Fibroblast of peridontal ligament (primary cell): ENCODE results near the gene MIER2.

ENCODE experiments used
- DNase-seq: peaks from one replicate; pipeline ENCODE4 v3.0.0-alpha.2; 2010; ENCODE audit errors: extremely low read depth

Gene MIER2

DNA sequence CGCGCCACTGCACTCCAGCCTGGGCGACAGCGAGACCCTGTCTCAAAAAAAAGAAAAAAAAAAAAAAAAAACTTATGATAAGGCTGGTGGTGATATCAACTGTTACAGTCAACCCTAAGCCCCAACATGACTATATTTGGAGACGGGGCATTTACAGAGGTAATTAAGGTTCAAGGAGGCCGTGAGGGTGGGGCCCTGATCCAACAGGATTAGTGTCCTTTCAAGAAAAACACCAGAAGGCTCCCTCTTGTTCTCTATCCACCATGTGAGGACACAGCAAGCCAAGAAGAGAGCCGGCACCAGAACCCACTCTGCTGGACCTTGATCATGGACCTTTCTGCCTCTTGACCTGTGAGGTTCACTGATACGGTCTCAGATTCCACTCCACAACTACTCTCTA lies 14.1 kb downstream of the MIER2 start:
- no peak for DNase-seq

- DNase-seq, result no peak
Measured at GRCh38 chr19:329876-330275, 14.7 kb downstream of the MIER2 start.

GRCh38 chr19:328025-328505 lies 16.5 kb downstream of the MIER2 start:
- peak; percentile 13 for DNase-seq

DNA sequence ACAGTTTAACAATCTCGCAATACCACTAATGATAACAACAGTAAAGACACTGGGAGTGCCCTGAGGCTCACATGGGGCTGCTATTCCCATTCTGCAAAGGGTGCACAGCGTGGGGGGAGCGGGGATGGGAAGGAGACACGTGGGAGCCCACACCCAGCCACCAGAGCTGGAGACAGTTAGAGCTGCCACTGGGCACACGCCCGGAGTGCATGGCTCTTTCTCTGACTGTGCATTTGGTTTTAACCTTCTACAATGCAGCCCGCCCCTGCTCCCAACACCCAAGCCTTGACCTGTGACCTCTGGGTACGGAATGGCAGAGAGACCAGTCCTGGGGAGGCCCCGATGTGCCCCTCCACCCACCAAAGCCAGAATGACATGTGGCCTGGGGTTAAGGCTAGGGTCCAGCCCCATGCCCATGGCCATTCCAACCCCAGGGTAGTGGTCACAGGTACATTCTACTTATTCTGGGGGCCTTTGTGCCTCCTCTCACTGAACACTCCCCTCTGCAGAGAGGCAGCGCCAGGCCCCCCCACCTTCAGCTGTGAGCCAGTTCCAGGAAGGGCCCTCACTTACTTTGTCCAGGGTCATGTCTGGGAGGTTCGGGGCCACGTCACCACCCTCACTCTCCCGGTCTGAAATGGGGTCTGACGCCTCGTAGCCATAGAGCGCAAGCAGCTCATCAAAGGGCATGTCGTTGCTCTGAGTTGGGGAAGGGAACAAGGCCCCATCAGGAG lies 17.1 kb downstream of the MIER2 start:
- no peak for DNase-seq

- no peak for DNase-seq
Measured at GRCh38 chr19:326871-327270, 17.7 kb downstream of the MIER2 start.

DNA sequence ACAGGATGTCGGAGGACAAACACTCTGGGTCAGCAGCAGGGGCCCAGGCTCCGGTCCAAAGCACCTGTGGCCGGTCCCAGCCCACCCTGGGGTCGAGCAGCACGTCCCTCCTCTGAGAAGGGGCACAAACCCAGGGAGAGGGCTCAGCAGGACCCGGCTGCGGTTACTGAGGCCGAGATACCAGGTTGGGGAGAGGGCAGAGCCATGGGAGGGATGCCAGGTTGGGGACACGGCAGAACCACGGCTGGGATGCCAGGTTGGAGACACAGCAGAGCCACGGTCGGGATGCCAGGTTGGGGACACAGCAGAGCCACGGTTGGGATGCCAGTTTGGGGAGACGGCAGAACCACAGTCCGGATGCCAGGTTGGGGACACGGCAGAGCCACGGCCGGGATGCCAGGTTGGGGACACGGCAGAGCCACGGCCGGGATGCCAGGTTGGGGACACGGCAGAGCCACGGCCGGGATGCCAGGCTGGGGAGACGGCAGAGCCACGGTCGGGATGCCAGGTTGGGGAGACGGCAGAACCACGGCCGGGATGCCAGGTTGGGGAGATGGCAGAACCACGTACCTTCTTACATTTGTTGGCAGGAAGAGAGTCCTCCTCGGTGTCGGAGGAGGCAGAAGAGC lies 18.5 kb downstream of the MIER2 start:
- no peak for DNase-seq

DNA sequence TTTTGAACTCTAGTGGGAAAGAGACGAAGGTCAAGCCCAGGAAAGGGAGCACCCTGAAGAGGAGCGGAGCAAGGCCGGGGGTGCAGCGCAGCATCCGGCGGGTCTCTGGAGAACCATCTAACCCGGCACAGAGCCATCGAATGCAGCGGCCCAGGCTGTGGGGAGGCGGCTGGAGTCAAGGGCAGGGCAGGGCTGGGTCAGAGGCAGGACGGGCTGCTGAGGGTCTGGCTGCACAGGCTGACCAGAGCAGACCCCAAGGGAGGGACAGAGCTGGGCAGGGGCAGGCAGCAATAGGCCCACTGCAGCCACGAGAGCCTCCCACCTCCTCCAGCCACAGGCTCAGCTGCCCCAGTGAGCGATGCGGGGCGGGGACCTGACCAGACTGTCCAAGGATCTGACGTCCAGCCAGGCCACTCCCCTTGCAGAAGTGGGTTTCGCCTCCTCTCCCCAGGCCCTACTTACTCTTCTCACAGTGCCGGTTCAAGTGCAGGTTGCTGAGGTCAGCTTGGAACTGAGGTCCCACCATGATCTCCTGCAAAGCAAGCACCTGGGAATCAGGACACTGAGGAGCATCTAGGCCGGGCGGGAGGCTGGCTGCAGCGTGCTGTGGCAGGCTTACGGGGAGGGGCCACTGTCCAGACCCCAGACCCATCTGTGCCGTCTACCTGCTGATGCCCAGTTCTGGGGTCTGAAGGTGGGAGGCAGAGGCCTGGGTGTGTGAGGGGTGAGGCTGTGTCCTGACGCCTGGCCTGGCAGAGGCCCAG lies 19.2 kb downstream of the MIER2 start:
- no peak for DNase-seq

GRCh38 chr19:324716-325115 lies 19.9 kb downstream of the MIER2 start:
- no peak for DNase-seq

- no peak for DNase-seq
Measured at GRCh38 chr19:322616-323015, 22.0 kb downstream of the MIER2 start.

DNA sequence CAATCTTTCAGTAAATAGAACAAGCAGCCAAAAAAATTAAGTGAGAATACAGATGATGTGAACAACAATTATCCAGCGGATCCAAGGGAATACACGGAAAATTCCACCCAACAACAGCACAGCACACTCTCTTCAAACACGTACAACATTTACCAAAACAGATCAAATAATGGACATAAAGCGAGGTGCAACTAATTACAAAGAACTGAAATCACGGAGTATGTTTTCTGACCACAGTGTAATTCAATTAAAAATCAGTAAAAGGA lies 26.2 kb downstream of the MIER2 start:
- no peak for DNase-seq

DNA sequence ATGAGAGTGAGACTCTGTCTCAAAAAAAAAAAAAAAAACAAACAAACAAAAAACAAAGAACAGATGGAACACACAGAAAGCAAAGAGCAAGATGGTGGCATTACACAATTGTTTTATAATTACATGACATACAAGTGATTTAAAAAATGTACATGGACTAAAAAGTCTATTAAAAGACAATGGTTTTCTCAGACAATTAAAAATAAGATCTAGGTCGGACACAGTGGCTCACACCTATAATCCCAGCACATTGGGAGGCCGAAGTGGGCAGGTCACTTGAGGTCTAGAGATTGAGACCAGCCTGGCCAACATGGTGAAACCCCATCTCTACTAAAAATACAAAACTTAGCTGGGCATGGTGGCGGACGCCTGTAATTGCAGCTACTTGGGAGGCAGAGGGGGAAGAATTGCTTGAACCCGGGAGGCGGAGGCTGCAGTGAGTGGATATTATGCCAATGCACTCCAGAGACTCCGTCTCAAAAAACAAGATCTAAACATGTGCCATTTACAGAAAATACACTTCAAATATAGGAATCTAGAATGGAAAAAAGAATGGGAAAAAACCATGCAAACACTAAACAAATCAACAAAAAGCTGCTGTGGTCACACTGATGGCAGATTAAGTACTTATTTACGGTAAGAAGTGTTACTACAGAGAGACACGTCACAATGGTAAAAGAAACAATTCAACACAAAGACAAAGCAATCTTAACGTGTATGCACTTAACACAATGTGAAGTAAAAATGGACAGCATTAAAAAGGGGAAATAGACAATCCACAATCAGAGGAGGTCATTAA lies 26.7 kb downstream of the MIER2 start:
- DNase-seq, result no peak

DNA sequence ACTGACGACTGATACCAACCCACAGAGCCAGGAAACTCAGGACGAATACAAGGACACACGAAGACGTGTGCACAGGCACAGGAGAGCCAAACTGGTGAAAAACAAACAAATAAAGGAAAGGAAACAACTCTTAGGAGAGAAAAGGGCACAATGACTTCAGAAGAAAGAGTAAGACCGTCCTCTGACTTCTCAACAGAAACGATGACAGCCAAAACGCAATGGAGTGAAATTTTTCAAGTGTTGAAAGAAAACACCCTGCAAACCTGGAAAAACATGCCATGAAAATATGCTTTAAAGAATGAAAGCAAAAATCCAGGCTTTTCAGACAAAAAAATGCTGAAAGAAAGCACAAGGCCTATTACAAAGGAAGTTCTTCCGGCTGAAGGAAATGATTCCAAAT lies 28.8 kb downstream of the MIER2 start:
- no peak for DNase-seq

DNA sequence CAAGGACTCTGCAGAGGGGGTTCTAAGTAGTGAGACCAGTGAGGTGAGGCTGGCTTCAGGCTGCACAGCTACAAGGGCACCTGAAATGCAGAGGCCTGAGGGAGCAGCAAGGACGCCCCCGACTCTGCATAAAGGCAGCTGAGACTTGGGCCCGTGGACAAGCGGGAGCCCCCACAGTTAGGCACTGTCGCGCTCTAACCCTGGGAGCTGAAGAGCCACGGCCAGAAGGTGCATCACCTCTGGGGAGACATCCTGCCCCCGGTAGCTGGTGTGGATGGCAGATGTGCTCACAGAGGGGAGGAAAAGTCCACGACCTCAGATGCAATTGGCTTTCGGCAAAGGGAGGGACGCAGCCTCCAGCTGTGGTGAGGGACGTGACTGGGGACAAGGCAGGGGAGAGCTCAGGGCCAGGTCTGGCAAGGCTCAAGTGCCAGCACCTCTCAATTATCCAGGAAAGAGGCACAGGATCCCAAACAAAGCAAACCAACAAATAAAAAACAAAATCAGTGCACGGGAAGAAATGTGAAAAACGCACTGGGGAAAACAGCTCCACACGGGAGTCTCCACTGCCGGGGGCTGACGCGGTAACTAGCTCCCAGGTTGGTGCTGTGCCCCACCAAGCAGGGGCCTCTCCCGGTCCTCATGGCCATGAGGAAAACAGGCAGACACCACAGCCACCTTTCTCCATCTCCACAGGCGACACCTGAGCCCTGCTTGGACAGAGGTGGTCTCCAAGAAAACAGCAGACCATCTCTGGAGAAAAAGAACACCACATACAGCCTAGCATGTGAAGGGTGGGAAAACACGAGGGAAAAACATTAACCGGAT lies 30.4 kb downstream of the MIER2 start:
- no peak for DNase-seq

DNA sequence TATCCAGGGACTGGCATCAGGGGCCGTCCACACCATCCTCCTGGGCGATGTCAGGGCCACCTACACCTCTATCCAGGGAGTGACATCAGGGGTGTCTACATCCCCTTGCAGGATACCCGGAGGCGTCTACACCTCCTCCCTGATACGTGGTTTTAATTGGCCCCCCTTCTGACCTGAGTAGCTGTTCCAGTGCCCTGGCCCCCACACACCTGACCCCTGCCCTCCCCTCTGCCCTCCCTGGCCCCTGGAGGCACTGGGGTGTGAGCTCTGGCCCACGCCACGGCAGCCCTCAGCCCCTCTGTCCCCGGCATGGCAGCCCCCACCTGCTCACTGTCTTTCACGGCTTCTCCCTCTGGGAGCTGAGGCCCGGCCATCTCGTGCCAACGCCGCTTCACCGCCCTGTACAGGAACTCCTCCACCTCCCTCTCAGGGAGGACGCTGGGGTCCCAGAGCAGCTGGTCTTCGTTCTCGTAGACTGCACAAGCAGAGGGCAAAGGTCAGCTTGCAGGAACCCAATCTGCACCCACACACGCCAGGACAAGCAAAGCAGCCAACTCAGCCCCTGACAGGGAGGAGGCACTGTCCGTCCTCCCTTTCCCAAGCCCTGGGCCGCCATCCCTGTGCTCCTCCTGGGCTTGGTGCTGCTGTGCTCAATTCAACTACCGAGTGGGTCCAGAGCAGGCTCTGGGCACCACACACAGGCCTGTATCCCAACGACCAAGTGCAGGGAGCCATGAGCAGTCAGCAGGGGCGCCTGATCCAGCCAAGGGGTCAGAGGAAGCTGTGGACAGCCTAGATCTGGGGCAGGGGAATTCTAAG lies 31.2 kb downstream of the MIER2 start:
- DNase-seq, result no peak

DNA sequence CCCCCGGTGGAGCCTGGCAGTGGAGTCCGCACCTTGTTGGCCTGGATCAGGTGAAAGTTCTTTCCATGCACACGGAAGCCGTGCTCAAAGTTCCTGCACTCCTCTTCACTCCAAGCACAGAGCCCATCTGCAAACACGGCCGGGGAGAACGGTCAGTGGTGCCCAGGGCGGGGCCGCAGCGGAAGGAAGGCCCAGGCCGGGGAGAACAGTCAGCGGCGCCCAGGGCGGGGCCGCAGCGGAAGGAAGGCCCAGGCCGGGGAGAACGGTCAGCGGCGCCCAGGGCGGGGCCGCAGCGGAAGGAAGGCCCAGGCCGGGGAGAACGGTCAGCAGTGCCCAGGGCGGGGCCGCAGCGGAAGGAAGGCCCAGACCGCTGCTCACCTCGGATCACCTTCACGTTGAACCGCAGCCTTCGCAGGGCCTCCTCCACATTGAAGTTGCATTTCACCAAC lies 32.8 kb downstream of the MIER2 start:
- DNase-seq, result no peak

GRCh38 chr19:310781-311496 lies 33.7 kb downstream of the MIER2 start:
- no peak for DNase-seq

GRCh38 chr19:310141-310651 lies 34.4 kb downstream of the MIER2 start:
- no peak for DNase-seq

- DNase-seq, result no peak
Measured at GRCh38 chr19:309206-309565, 35.4 kb downstream of the MIER2 start.

GRCh38 chr19:308471-309205 lies 36.0 kb downstream of the MIER2 start:
- DNase-seq, result no peak
